ENCODE data around the gene KCTD17.

KCTD17 gene

GRCh38 chr22:37015587-37015878, 36.0 kb upstream of the KCTD17 start:
- Mint-ChIP-seq H3K4me1 (ENCODE audit: low read depth) (peaks cover 7% of the 10 kb centered on the region), H3K9me3 (no peaks in the 10 kb centered on the region), H3K4me3 (no peak overlapping the region), H3K27me3 (ENCODE audit: low read depth) (no peaks in the 10 kb centered on the region), H3K27ac (no peak overlapping the region), H3K36me3 (ENCODE audit: low read depth) (no peaks in the 10 kb centered on the region)
- no peak for DNase-seq (ENCODE audit: low spot score)

GRCh38 chr22:37016134-37016910, 35.2 kb upstream of the KCTD17 start:
- no peak overlapping the region for H3K27ac Mint-ChIP-seq
- H3K9me3 Mint-ChIP-seq, result no peaks in the 10 kb centered on the region
- H3K27me3 Mint-ChIP-seq (ENCODE audit: low read depth), result no peaks in the 10 kb centered on the region
- peaks cover 7% of the 10 kb centered on the region for H3K4me1 Mint-ChIP-seq (ENCODE audit: low read depth)
- H3K4me3 Mint-ChIP-seq, result no peak overlapping the region
- no peak for DNase-seq (ENCODE audit: low spot score)
- no peaks in the 10 kb centered on the region for H3K36me3 Mint-ChIP-seq (ENCODE audit: low read depth)

GRCh38 chr22:37017356-37017755, 34.2 kb upstream of the KCTD17 start:
- Mint-ChIP-seq H3K27ac (no peak overlapping the region), H3K4me3 (no peak overlapping the region), H3K4me1 (ENCODE audit: low read depth) (peaks cover 14% of the 10 kb centered on the region)

GRCh38 chr22:37018086-37018814, 33.3 kb upstream of the KCTD17 start:
- Mint-ChIP-seq H3K9me3 (no peaks in the 10 kb centered on the region), H3K4me1 (ENCODE audit: low read depth) (peaks cover 14% of the 10 kb centered on the region), H3K4me3 (peak overlapping the region; percentile 84), H3K27ac (peak overlapping the region; percentile 67), H3K36me3 (ENCODE audit: low read depth) (no peaks in the 10 kb centered on the region), H3K27me3 (ENCODE audit: low read depth) (peaks cover 2% of the 10 kb centered on the region)
- no peak for DNase-seq (ENCODE audit: low spot score)

More at GRCh38 chr22:37017356-37017755, 34.2 kb upstream of the KCTD17 start:
- DNase-seq (ENCODE audit: low spot score), result no peak
- no peaks in the 10 kb centered on the region for H3K9me3 Mint-ChIP-seq
- H3K36me3 Mint-ChIP-seq (ENCODE audit: low read depth), result no peaks in the 10 kb centered on the region
- peaks cover 2% of the 10 kb centered on the region for H3K27me3 Mint-ChIP-seq (ENCODE audit: low read depth)

GRCh38 chr22:37018815-37019308, 32.7 kb upstream of the KCTD17 start:
- peak overlapping the region; percentile 67 for H3K27ac Mint-ChIP-seq

GRCh38 chr22:37019309-37020191, 32.0 kb upstream of the KCTD17 start, which contains the start of the genes MPST and TST:
MPST (plus strand) TSS chr22:37019742; CDS start chr22:37019837, 95 bp downstream.
TST (minus strand) TSS chr22:37019447; CDS start chr22:37018732, 715 bp downstream.
- peaks cover 2% of the 10 kb centered on the region for H3K27me3 Mint-ChIP-seq (ENCODE audit: low read depth)
- no peaks in the 10 kb centered on the region for H3K36me3 Mint-ChIP-seq (ENCODE audit: low read depth)
- H3K4me3 Mint-ChIP-seq, result peak within 1 kb of the TSS; percentile 91
- peak within 1 kb of the TSS; percentile 82 for H3K27ac Mint-ChIP-seq
- H3K4me1 Mint-ChIP-seq (ENCODE audit: low read depth), result peaks cover 14% of the 10 kb centered on the region
- H3K9me3 Mint-ChIP-seq, result no peaks in the 10 kb centered on the region
- peak; percentile 61 for DNase-seq (ENCODE audit: low spot score)

More at GRCh38 chr22:37018815-37019308, 32.7 kb upstream of the KCTD17 start:
- H3K36me3 Mint-ChIP-seq (ENCODE audit: low read depth), result no peaks in the 10 kb centered on the region
- H3K9me3 Mint-ChIP-seq, result no peaks in the 10 kb centered on the region
- H3K27me3 Mint-ChIP-seq (ENCODE audit: low read depth), result peaks cover 2% of the 10 kb centered on the region
- H3K4me1 Mint-ChIP-seq (ENCODE audit: low read depth), result peaks cover 14% of the 10 kb centered on the region
- peak overlapping the region; percentile 84 for H3K4me3 Mint-ChIP-seq
- DNase-seq (ENCODE audit: low spot score), result no peak

GRCh38 chr22:37020192-37020479, 31.4 kb upstream of the KCTD17 start:
- H3K27ac Mint-ChIP-seq, result peak overlapping the region; percentile 82
- H3K4me1 Mint-ChIP-seq (ENCODE audit: low read depth), result peaks cover 14% of the 10 kb centered on the region
- H3K4me3 Mint-ChIP-seq, result peak overlapping the region; percentile 91
- H3K36me3 Mint-ChIP-seq (ENCODE audit: low read depth), result no peaks in the 10 kb centered on the region
- H3K27me3 Mint-ChIP-seq (ENCODE audit: low read depth), result peaks cover 2% of the 10 kb centered on the region
- no peak for DNase-seq (ENCODE audit: low spot score)
- no peaks in the 10 kb centered on the region for H3K9me3 Mint-ChIP-seq

- Mint-ChIP-seq H3K4me1 (ENCODE audit: low read depth) (peaks cover 14% of the 10 kb centered on the region), H3K27ac (no peak overlapping the region), H3K9me3 (no peaks in the 10 kb centered on the region), H3K27me3 (ENCODE audit: low read depth) (peaks cover 2% of the 10 kb centered on the region), H3K4me3 (peak overlapping the region; percentile 15), H3K36me3 (ENCODE audit: low read depth) (no peaks in the 10 kb centered on the region)
- DNase-seq (ENCODE audit: low spot score), result no peak
Measured at GRCh38 chr22:37021041-37021440, 30.5 kb upstream of the KCTD17 start.

GRCh38 chr22:37021710-37022482, 29.6 kb upstream of the KCTD17 start:
- H3K9me3 Mint-ChIP-seq, result no peaks in the 10 kb centered on the region
- H3K27me3 Mint-ChIP-seq (ENCODE audit: low read depth), result peaks cover 2% of the 10 kb centered on the region
- H3K27ac Mint-ChIP-seq, result peak overlapping the region; percentile 58
- H3K36me3 Mint-ChIP-seq (ENCODE audit: low read depth), result peaks cover 1% of the 10 kb centered on the region
- peak overlapping the region; percentile 74 for H3K4me3 Mint-ChIP-seq
- H3K4me1 Mint-ChIP-seq (ENCODE audit: low read depth), result peaks cover 14% of the 10 kb centered on the region
- DNase-seq (ENCODE audit: low spot score), result peak; percentile 47

- no peaks in the 10 kb centered on the region for H3K9me3 Mint-ChIP-seq
- H3K27me3 Mint-ChIP-seq (ENCODE audit: low read depth), result peaks cover 2% of the 10 kb centered on the region
- no peak overlapping the region for H3K4me3 Mint-ChIP-seq
- peaks cover 1% of the 10 kb centered on the region for H3K36me3 Mint-ChIP-seq (ENCODE audit: low read depth)
- DNase-seq (ENCODE audit: low spot score), result no peak
- H3K4me1 Mint-ChIP-seq (ENCODE audit: low read depth), result peaks cover 14% of the 10 kb centered on the region
- no peak overlapping the region for H3K27ac Mint-ChIP-seq
Measured at GRCh38 chr22:37022483-37023337, 28.8 kb upstream of the KCTD17 start.

- H3K4me1 Mint-ChIP-seq (ENCODE audit: low read depth), result peaks cover 12% of the 10 kb centered on the region
Measured at GRCh38 chr22:37023743-37024338, 27.7 kb upstream of the KCTD17 start.

More at GRCh38 chr22:37023743-37024338, 27.7 kb upstream of the KCTD17 start:
- no peak overlapping the region for H3K4me3 Mint-ChIP-seq
- no peak overlapping the region for H3K27ac Mint-ChIP-seq
- peaks cover 1% of the 10 kb centered on the region for H3K36me3 Mint-ChIP-seq (ENCODE audit: low read depth)
- H3K9me3 Mint-ChIP-seq, result no peaks in the 10 kb centered on the region
- H3K27me3 Mint-ChIP-seq (ENCODE audit: low read depth), result peaks cover 2% of the 10 kb centered on the region
- DNase-seq (ENCODE audit: low spot score), result no peak
